CD4-positive, alpha-beta T cell treated with Interleukin-1 beta for 1 hour (primary cell): ENCODE measurements around the gene ING3.

Source experiments
- DNase-seq, 2 donors: peaks; one replicate each; pipeline ENCODE4 v3.0.0-alpha.2; 2020 to 2022

The ING3 gene

GRCh38 chr7:120990468-120991118 lies 40.0 kb downstream of the ING3 start:
- no peak for DNase-seq

- no peak for DNase-seq
Observed at GRCh38 chr7:120991161-120991560, 40.6 kb downstream of the ING3 start.

GRCh38 chr7:120991581-120991980 lies 41.0 kb downstream of the ING3 start:
- no peak for DNase-seq

GRCh38 chr7:120992272-120992964 lies 41.8 kb downstream of the ING3 start:
- DNase-seq = no peak

- DNase-seq = no peak
Observed at GRCh38 chr7:120992965-120993494, 42.5 kb downstream of the ING3 start.

GRCh38 chr7:120993553-120994191 lies 43.1 kb downstream of the ING3 start:
- DNase-seq = no peak

GRCh38 chr7:120994512-120995410 lies 44.2 kb downstream of the ING3 start:
- DNase-seq = no peak

- DNase-seq = no peak
Observed at GRCh38 chr7:120995654-120996053, 45.1 kb downstream of the ING3 start.

GRCh38 chr7:120996333-120996987 lies 45.9 kb downstream of the ING3 start:
- DNase-seq = peak; percentile 51 to 53

GRCh38 chr7:120996988-120997345 lies 46.4 kb downstream of the ING3 start:
- no peak for DNase-seq

GRCh38 chr7:120997882-120998474 lies 47.4 kb downstream of the ING3 start:
- no peak for DNase-seq

- no peak for DNase-seq
Observed at GRCh38 chr7:120998520-120998919, 47.9 kb downstream of the ING3 start.

- DNase-seq = no peak
Observed at GRCh38 chr7:120998996-120999565, 48.5 kb downstream of the ING3 start.

- no peak for DNase-seq
Observed at GRCh38 chr7:121000081-121000983, 49.8 kb downstream of the ING3 start.

GRCh38 chr7:121001234-121001906 lies 50.8 kb downstream of the ING3 start:
- no peak for DNase-seq

- DNase-seq = no peak
Observed at GRCh38 chr7:121002048-121002756, 51.6 kb downstream of the ING3 start.

GRCh38 chr7:121002757-121003200 lies 52.2 kb downstream of the ING3 start:
- DNase-seq = no peak

GRCh38 chr7:121003986-121004685 lies 53.6 kb downstream of the ING3 start:
- DNase-seq = no peak
